Measurements from ENCODE around the gene RPL27A.
"Not testable (repeated sequence)": the region's sequence is repeated elsewhere in the genome, so short reads cannot be mapped to it uniquely, and the experiment has no call there.

Gene RPL27A

DNA sequence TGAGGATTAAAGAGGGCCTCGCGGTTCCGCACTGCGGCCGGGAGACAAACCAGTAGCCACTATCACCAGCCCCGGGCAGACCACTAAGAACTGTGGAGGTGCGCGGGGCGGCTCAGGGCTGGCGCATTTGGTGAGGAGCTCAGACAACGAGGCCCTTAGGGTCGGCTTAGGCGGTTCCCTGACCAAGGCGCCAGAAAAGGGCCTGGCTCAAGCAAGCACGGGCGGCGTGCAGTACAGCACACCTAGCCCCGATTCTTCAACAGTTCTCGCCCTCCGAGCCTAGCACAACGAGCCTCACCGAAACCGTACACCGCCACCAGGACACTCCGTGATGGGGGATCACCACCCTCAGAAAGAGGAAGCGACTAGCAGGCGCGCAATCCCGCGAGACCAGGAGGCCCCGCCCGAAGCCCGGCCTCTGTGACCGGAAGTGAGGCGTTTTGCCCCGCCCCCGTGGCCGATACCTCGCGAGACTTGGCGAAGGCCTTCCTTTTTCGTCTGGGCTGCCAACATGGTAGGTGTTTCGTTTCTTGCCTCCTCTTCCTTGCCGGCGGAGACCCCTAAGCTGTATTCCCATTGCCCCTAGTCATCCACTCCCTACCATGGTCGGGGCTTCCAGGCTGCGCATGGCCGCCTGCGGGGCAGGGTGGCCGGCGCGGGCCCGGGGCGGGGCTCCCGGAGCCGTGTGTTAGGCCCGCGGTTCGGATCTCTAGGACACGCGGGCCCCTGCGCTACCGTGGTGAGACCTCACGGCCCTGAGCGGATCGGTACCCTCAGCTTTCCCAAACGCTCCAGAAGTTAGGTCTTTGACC lies at the start of gene RPL27A, which contains the start of gene TRIM66:
RPL27A (plus strand) TSS at position 490 of the 812 bp plus-strand sequence; CDS start at position 512, 22 bp downstream.
TRIM66 (minus strand) TSS at position 363 of the 812 bp plus-strand sequence. CDS start 10,391 bp downstream, outside the sequence.
- peak; percentile 98 to 99 for DNase-seq (ENCODE audit: low read depth in 1 of 2, low spot score in 1 of 2)

DNA sequence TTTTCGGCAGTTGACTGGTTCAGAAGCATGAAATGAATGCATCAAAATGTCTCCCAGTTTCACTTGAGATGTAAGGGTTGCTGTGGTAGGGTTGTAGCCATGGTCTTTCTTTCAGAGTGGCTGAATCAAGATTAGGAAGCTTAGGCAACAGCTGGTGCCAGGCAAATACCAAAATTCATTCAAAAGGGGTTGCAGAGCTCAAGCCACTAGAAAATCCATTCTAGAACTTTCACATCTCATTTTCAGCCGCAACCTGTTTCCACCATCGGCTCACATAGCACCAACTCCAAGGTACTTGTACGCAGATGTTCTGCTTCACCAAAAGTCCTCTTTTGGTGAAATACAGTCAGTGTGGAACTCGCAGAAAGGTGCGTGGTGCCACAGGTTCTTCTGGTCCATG lies 48.1 kb upstream of the RPL27A start:
- DNase-seq (ENCODE audit: low read depth in 1 of 2, low spot score in 1 of 2): no peak

DNA sequence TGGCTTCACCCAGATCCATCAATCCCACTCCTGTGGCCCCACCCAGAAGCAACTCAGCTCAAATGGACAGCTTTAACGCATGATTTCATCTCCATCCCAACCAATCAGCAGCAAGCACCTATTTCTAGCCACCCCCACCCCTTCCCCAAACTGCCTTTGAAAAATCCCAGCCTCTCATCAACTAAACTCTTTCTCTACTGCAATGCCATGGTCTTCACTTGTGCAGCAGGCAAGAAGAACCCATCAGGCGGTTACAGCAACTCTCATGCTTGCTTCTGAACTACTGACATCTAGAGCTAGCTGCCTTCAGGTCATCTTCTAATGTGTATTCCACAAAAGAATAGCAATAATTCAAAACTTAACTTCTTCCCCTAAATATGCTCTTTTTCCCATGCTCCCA lies 46.5 kb upstream of the RPL27A start:
- DNase-seq (ENCODE audit: low read depth in 1 of 2, low spot score in 1 of 2): no peak

DNA sequence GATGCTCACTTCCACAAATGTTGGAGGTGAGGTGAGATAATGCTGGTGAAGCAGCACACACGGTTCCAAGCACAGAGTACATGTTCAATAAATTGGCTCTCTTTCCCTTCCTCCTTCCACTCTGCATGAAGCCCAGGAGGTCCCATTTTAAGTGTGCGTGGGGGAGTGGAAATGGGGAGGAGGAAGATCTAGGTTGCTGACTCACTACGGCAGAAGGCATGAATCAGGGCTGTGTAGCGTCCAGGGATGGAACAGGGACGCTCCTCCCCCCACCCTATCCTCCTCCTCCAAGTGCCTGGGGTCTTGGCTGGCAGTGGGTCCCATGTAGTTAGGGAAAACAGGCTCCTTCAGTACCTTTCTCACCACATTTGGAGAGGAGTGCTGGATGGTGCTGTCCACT lies 44.3 kb upstream of the RPL27A start:
- no peak for DNase-seq (ENCODE audit: low read depth in 1 of 2, low spot score in 1 of 2)

DNA sequence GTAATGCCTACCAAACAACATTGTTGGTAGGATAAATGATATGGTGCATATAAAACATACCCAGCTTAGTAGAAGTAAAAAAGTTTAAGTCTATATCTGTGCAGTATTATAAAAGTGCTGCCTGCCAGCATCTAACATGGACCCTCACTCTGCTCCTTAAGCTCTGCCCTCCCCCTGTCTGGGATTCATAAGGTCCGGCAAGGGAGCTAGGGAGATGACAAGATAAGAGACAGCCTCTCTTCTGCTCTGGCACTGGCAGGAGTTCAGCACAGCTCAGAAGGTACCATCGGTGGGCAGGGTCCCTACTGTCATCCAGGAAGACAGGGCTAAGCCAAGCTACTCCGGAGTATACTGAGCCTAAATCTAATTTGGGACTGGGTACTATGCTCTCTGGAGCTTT lies 42.9 kb upstream of the RPL27A start:
- DNase-seq (ENCODE audit: low read depth in 1 of 2, low spot score in 1 of 2): no peak

DNA sequence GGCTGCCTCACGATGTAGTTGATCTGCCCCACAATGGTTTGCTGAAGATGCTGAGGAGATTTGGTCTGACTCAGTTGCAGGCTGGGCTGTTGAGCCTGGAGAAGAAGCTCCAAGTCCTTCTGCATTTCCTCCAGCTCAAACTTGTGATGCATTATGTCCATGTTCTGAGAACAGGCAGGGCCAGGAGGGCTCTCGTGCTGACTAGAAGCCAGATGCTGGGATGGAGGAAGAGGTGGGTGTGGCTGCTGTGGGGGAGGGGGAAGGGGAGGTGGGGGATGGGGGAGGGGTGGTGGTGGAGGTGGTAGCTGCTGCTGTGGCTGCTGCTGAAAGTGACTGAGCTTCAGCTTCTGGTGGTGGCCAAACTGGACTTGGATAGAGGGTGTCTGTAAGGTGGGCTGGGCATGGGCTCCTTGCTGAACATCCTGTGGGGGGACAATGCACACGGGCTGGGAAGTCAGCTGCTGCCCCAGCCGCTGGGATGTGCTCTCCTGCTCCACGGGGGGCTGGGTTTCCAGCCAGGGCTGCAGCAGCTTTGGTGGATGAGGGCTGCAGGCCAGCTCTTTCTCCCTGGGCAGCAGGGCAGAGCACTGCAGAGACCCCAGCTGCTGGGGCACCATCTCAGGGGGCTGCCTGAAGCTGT lies 42.2 kb upstream of the RPL27A start:
- no peak for DNase-seq (ENCODE audit: low read depth in 1 of 2, low spot score in 1 of 2)

DNA sequence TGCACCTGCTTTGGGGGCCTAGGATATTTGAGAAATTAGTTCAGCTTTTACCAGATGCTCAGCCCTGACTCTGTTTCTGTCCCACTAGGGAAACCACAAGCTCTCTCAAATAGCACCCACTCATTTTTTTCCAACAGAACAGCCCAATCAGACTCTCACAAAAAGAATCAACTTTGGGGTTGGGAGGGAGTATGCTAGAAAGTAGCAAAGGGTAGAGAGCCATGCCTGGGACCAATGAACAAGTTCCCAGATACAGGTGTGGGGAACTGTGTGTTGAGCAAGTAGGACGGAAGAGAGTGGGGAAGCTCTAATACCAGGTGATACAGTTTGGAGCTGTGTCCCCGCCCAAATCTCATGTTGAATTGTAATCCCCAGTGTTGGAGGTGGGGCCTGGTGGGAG lies 41.3 kb upstream of the RPL27A start:
- DNase-seq (ENCODE audit: low read depth in 1 of 2, low spot score in 1 of 2): no peak

DNA sequence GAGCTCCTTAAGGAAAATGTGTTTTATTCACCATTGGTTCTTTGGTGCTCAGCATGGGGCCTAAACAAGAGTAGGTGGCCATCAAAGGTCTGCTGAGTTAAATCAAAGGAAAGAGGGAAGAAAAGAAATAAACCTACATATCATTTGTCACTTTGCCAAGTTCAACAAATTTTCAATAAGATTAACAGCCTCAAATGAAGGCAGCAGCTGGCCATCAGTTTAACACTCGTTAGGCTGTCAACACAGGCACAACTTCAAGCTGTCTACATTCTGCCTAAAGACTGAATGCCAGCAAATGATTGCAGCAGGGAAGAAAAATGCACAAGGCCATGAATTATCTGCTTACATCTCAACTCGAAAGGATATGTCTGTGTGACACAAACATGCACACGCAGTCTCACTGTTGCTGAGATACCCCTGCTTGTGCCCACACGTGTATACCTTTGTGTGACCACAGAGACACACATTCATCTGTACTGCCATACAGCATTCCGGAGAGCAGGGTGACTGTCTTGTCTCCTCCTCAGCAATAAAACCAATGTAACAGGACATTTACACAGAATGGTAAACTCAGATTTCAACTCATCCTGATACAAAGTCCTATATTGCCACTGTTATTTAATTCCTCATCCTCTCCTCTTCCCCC lies 40.3 kb upstream of the RPL27A start:
- no peak for DNase-seq (ENCODE audit: low read depth in 1 of 2, low spot score in 1 of 2)

DNA sequence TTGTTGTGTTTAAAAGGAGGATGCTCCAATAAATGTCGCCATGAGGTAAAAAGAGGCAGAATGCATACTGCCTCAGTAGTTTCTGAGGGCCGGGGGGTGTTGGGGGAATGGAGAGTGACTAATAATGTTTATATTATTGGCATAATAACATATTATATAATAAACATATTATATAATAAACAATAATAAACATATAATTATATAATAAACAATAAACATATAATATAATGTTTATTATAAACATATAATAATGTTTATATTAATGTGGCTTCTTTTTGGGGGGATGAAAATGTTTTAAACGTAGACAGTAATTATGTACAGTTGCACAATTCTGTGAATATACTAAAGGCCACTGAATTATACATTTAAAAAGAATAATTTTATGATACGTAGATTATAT lies 35.7 kb upstream of the RPL27A start:
- no peak for DNase-seq (ENCODE audit: low read depth in 1 of 2, low spot score in 1 of 2)

DNA sequence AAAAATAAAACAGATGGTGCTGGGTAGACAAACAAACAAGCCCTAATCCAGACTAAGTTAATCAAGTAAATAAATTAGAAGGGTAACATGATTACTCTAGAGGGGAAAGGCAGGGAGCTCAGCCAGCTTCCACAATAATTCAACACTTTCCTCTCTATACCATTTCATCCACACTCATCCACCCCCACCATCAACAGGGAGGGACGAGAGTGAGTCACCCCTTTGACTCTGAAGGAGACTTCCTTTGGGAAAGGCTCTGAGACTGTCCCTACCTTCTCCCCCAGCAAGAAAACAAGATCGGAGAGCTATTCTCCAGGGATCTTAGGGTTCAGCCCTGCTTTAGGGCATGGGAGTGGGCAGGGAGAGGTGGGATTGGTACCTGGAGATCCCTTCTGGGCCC lies 33.2 kb upstream of the RPL27A start:
- DNase-seq (ENCODE audit: low read depth in 1 of 2, low spot score in 1 of 2): no peak

DNA sequence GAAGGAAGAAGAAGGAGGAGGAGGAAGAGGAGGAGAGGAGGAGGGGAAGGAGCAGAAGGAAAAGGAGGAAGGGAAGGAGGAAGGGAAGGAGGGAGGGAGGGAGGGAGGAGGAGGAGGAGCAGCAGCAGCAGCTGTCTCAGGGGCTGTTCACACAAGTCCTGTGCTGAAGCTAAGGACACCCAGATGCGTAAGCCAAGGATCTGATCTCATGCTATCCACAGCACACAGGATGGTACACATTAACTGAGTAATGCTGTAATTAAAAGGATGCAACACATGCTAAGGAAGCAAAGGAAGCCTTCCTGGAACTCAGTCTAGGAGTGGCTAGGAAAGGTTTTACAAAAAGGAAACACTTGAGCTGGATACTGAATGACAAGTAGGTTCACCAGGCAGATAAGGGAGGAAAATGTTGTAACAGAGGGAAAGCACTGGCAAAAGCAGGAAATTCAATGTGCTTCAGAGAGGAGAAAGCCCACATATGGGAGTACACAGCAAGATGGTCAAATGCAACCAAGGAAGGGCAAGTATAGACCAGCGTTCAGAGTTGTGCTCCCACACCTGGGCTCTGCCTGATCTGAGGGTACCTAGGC lies 32.1 kb upstream of the RPL27A start:
- no peak for DNase-seq (ENCODE audit: low read depth in 1 of 2, low spot score in 1 of 2)

DNA sequence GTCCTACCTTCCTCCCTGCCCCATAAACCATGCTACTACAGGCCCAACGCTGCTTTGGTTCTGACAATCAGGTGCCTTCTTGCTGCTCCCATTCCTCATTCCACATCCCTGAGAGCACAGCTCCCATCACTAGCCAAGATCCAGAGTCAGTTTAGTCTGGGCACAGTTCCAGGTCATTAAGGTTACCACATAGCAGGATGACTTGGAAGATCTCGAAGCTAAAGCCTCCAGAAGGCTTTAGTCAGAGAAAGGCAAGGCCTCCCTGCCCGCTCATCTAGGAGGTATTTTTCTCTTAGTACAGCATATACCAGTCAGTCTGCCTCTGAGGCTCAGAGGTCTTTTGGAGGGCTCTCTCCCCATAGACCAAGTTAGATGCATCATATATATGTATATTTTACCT lies 30.5 kb upstream of the RPL27A start:
- no peak for DNase-seq (ENCODE audit: low read depth in 1 of 2, low spot score in 1 of 2)

DNA sequence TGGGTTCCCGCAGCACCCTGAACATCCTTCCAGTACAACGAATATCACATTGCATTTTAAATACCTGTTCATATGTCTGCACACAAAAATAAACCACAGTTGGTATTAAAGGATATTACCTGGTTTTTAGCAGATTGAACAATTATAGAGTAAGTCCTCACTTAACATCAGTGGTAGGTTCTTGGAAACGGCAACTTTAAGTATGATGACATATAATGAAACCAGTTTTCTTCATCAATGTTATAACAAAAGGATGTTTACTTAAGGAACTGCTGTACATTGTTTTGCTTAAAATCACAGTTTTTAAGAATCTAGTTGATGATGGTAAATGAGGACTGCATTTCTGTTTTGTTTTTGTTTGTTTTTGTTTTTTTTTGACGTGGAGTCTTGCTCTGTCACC lies 28.1 kb upstream of the RPL27A start:
- no peak for DNase-seq (ENCODE audit: low read depth in 1 of 2, low spot score in 1 of 2)

DNA sequence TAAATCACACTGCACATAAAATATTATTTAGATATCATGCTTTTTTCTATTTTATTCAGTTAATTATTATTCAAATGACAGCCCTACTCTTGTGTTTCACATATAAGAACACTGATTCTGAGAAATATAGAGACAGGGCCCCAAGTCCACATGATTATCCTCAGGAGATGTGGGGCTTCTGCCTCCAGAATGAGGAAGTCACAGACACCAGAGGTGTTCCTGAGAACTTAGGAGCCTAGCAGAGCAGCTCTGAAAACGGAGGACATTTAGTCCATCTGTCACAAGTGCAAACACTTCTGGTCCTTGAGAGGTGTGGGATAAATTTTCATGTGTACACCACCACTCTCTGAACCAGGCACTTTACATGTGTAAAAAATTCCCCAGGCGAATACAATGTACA lies 26.3 kb upstream of the RPL27A start:
- no peak for DNase-seq (ENCODE audit: low read depth in 1 of 2, low spot score in 1 of 2)

DNA sequence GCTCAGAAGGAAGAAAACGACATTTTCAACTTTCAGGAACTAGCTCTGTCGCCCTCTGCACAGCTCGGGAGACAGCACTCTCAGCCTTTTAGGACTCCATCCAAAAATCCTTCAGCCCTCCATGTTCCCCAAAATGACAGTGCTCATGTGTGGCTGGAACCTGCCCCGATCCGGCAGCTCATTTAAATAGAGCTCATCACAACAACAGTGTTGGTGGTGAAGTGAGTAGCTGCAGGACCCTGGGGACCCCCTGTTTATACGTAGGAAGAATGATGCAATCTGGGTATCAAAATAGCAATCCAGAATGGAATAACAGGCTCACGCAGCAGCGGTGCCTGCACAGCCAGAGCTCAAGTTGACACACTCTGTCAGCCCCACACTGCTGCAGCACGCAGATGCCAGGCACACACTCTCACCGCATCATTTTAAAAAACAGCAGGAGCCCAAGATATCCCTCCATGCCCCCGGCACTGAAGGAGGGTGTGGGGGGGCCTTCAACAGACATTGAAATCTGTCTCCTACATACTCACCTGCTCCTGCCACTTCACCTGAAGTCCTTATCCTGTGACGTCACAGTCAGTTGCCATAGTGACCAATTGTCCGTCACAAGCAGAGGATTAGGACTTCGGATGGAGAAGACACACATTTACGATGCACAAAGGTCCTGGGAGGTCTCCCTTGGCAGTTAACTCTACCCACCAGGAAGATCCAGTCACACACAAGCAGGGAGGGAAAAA lies 24.1 kb upstream of the RPL27A start:
- DNase-seq (ENCODE audit: low read depth in 1 of 2, low spot score in 1 of 2): no peak

DNA sequence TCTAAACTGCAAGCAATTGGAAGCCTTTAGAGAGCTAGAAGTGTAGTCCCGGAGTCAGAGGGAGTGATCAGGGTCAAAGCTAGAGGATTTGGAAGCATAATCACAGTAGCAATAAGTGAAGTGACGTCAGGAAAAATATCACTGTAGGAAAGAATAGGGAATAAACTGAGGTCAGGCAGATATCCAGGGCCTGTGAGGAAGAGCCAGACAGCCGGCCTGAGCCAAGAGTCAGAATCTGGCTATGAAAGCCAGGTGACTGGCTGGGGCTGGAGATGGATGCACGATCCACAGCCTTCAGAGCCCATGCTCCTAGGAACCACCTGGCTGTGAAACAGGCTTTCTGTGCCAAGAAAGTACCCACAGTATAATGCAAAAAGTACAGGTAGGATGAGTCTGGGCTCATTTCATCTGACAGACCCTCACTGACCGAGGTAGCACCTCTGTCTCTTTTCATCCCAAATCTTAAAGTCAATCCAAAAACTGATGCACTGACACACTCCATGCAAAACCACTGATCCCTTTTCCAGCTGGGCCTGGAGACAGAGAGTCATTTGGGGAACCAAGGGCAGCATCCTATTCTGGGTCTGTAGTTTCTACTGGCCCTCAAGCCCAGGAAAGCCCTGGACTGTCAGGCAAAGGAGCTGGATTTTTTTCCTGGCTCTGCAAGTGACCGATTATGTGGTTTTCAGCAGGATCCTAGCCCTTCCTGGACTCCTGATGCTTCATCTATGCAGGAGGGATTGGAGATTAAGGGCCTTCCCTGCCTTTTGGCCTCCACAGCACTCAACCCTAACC lies 21.4 kb upstream of the RPL27A start:
- DNase-seq (ENCODE audit: low read depth in 1 of 2, low spot score in 1 of 2): no peak

DNA sequence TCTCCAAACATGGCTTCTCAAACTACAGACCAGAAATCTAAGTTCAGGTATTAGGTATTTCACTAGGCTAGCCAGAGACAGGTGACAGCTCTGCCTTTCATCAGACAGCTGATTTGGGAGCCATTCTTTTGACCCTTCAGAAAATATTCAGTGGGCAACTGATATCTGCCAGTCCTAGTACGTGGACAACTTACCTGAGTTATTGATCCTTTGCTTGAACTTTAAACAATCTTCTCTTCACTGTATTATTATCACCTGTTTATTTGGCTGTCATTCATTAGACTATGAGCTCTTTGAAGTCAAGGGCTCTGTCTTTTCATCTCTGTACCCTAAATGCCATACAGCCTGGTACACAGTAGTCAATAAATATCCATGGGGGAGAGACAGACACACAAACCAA lies 17.4 kb upstream of the RPL27A start:
- DNase-seq (ENCODE audit: low read depth in 1 of 2, low spot score in 1 of 2): no peak

DNA sequence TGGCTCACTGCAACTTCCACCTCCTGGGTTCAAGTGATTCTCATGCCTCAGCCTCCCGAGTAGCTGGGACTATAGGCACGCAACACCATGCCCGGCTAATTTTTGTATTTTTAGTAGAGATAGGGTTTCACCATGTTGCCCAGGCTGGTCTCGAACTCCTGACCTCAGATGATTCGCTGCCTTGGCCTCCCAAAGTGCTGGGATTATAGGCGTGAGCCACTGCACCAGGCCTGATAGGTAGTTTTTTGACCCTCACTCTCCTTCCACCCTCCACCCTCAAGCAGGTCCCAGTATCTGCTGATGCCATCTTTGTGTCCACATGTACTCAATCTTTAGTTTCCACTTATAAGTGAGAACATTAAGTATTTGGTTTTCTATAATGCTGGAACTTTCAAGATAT lies 12.5 kb upstream of the RPL27A start:
- DNase-seq (ENCODE audit: low read depth in 1 of 2, low spot score in 1 of 2): not testable (repeated sequence)

DNA sequence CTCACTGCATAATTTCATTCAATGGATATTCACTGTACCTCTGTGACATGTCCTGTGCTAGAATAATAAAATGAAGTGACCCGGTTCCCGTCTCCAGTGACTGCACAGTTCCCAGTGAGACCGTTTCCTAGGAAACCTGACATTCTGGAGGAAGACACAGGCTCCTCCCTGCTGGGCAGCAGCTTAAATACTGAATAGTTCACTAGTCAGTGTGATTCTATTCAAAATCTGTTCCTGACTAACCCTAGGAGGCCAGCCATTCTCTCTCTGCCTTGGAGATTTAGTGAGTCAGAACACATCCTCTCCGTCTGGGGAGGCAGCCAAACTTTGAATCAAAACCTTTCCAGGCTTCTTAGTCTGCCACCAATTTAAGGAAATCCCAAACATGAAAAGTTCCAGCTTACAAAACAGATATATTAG lies 11.4 kb upstream of the RPL27A start:
- no peak for DNase-seq (ENCODE audit: low read depth in 1 of 2, low spot score in 1 of 2)

DNA sequence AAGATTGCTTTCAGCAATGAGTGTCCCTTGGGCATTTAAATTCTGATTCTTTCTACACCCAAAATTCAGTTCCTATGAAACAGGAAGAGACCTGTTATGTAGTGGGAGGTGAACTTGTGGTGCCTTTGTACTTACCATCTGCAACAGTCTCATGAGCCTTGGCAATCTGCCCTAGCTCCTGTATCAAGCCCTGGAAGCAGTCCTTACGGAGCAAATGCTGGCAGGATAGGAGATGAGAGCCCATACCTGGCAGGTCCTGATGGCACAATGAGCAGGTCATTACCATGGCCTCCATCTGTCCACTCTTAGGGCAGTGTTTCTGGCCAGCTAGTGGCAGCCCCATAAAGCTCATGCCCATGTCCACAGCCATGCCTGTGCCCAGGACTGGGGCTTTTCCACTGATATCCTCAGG lies 10.9 kb upstream of the RPL27A start:
- no peak for DNase-seq (ENCODE audit: low read depth in 1 of 2, low spot score in 1 of 2)
